HepG2 (cell line): Measurements from ENCODE around the gene ICAM3. TPM values are rescaled to one million over a fixed set of nuclear protein-coding genes. Genes with fewer than 3 reads are reported as not detected.

Experiments
- ADNP ChIP-seq: sonication (generic); formaldehyde crosslinking; IDR thresholded peaks from 2 replicates; pipeline ENCODE4 v1.4.0; 2020; ENCODE audit warnings: missing genetic modification reagents
- CBX2 ChIP-seq, 2 experiments: fragments of 200-600 bp in 1 of 2; sonication (generic); formaldehyde crosslinking in 1 of 2; IDR thresholded peaks; 2 replicates each; pipeline versions ENCODE4 v1.7.0 to v1.8.1; 2018 to 2022; ENCODE audit warnings: low read depth in 2 of 2, low read length in 1 of 2, mild to moderate bottlenecking in 1 of 2, missing genetic modification reagents in 1 of 2
- CCAR2 ChIP-seq: fragments of 200-400 bp; formaldehyde crosslinking; optimal IDR thresholded peaks from 2 replicates; pipeline ENCODE3; 2018; ENCODE audit warnings: low read depth, mild to moderate bottlenecking, low read length, moderate library complexity
- ETS1 ChIP-seq: sonication (generic); formaldehyde crosslinking; IDR thresholded peaks from 2 replicates; pipeline ENCODE4 v1.4.0; 2020; ENCODE audit warnings: missing genetic modification reagents
- HMG20B ChIP-seq: conservative IDR thresholded peaks from 2 replicates; pipeline ENCODE4 v1.6.1; 2016; ENCODE audit warnings: missing genetic modification reagents, missing compliant biosample characterization
- MEIS2 ChIP-seq: sonication (generic); formaldehyde crosslinking; IDR thresholded peaks from 2 replicates; pipeline ENCODE4 v1.9.0; 2021; ENCODE audit warnings: mild to moderate bottlenecking, missing genetic modification reagents
- PAF1 ChIP-seq: IDR thresholded peaks from 2 replicates; pipeline ENCODE4 v1.6.1; 2016; ENCODE audit warnings: missing genetic modification reagents, missing compliant biosample characterization
- PHB2 ChIP-seq: fragments of 450-650 bp; IDR thresholded peaks from 2 replicates; pipeline ENCODE4 v1.6.1; 2018; ENCODE audit not compliant: partially characterized antibody
- RBFOX2 ChIP-seq: fragments of 200-400 bp; formaldehyde crosslinking; IDR thresholded peaks from 2 replicates; pipeline ENCODE4 v1.6.1; 2017; ENCODE audit warnings: low read depth, mild to moderate bottlenecking, low read length
- RBM22 ChIP-seq: fragments of 200-400 bp; formaldehyde crosslinking; optimal IDR thresholded peaks from 2 replicates; pipeline ENCODE3; 2017; ENCODE audit warnings: mild to moderate bottlenecking, low read length, moderate library complexity
- REPIN1 ChIP-seq: sonication (generic); formaldehyde crosslinking; IDR thresholded peaks from 2 replicates; pipeline ENCODE4 v1.8.0; 2022; ENCODE audit warnings: missing genetic modification reagents, low read depth, mild to moderate bottlenecking, borderline replicate concordance
- ZNF10 ChIP-seq: sonication (generic); formaldehyde crosslinking; IDR thresholded peaks from 2 replicates; pipeline ENCODE4 v1.4.0; 2020; ENCODE audit warnings: mild to moderate bottlenecking, low read depth, missing genetic modification reagents, borderline replicate concordance
- ZNF124 ChIP-seq: sonication (generic); formaldehyde crosslinking; IDR thresholded peaks from 2 replicates; pipeline ENCODE4 v1.4.0; 2020; ENCODE audit warnings: missing genetic modification reagents
- ZNF207 ChIP-seq: fragments of 450-650 bp; IDR thresholded peaks from 2 replicates; pipeline ENCODE4 v1.6.1; 2016; ENCODE audit warnings: antibody characterized with exemption, borderline replicate concordance
- ZNF550 ChIP-seq: sonication (generic); formaldehyde crosslinking; IDR thresholded peaks from 2 replicates; pipeline ENCODE4 v1.4.0; 2020; ENCODE audit warnings: mild to moderate bottlenecking, missing genetic modification reagents, borderline replicate concordance
- ZNF572 ChIP-seq: sonication (generic); formaldehyde crosslinking; IDR thresholded peaks from 2 replicates; pipeline ENCODE4 v1.5.1; 2020; ENCODE audit warnings: mild to moderate bottlenecking, missing genetic modification reagents
- ZNF619 ChIP-seq: sonication (generic); formaldehyde crosslinking; IDR thresholded peaks from 2 replicates; pipeline ENCODE4 v1.4.0; 2020; ENCODE audit warnings: mild to moderate bottlenecking, missing genetic modification reagents
- ZNF746 ChIP-seq: sonication (generic); formaldehyde crosslinking; IDR thresholded peaks from 2 replicates; pipeline ENCODE4 v1.8.0; 2022; ENCODE audit warnings: mild to moderate bottlenecking, missing genetic modification reagents
- ZNF776 ChIP-seq: sonication (generic); formaldehyde crosslinking; IDR thresholded peaks from 2 replicates; pipeline ENCODE4 v1.4.0; 2020; ENCODE audit warnings: mild to moderate bottlenecking, missing genetic modification reagents
- ZNF839 ChIP-seq: sonication (generic); formaldehyde crosslinking; IDR thresholded peaks from 2 replicates; pipeline ENCODE4 v1.4.0; 2020; ENCODE audit warnings: missing genetic modification reagents, mild to moderate bottlenecking, borderline replicate concordance
- polyA plus RNA-seq, 8 experiments: library from polyadenylated mRNA; depleted of rRNA in 3 of 8; stranded (reverse) in 7 of 8; unstranded in 1 of 8; fragments of >200 nt; fragmentation: Illumina TruSeq in 4 of 8; extraction: Trizol in 4 of 8; gene quantifications; 2 replicates each; pipeline versions ENCODE4 v1.2.1 to v1.2.3, GENCODE V29; 2011 to 2016; ENCODE audit warnings: low read depth in 4 of 8, missing spikeins in 1 of 8, mixed read lengths in 1 of 8; ENCODE audit not compliant: insufficient read depth in 1 of 8
- total RNA-seq, 5 experiments: library from RNA; depleted of rRNA; stranded (reverse); fragments of >200 nt; fragmentation: Illumina TruSeq; extraction: Trizol; gene quantifications; 2 replicates each; pipeline ENCODE4 v1.2.3, GENCODE V29; 2016; ENCODE audit warnings: low read depth in 1 of 5
- TF ChIP-seq, protein P1 (sequence below): IDR thresholded peaks from 2 replicates; pipeline ENCODE4 v1.6.1; 2018; ENCODE audit warnings: missing genetic modification reagents, mild to moderate bottlenecking, missing compliant biosample characterization
- TF ChIP-seq, protein P2 (sequence below): sonication (generic); formaldehyde crosslinking; IDR thresholded peaks from 2 replicates; pipeline ENCODE4 v1.5.0; 2020; ENCODE audit warnings: missing genetic modification reagents, mild to moderate bottlenecking, borderline replicate concordance
- TF ChIP-seq, protein P3 (sequence below): sonication (generic); formaldehyde crosslinking; IDR thresholded peaks from 2 replicates; pipeline ENCODE4 v1.9.0; 2021; ENCODE audit warnings: missing genetic modification reagents, mild to moderate bottlenecking, borderline replicate concordance
- TF ChIP-seq, protein P4 (sequence below): IDR thresholded peaks from 2 replicates; pipeline ENCODE4 v1.6.1; 2016; ENCODE audit warnings: missing biosample characterization, missing genetic modification reagents, low read depth

Gene ICAM3
- total and polyA plus RNA-seq, 2 of the 13 experiments (the other 11 are each of a cell fraction or from before 2014, with no cell fraction given), result 14.1 to 21.0 TPM

GRCh38 chr19:10380313-10381102 is 41.1 kb upstream of the ICAM3 start, which contains the start of gene TYK2 (continued):
- TF ChIP-seq CBX2 (IDR thresholded peaks at IDR 0.05; ENCODE audit: low read depth, low read length) (no peak), CBX2 (CRISPR knock-in tag; IDR thresholded peaks at IDR 0.05; ENCODE audit: low read depth) (no peak), ZNF746 (CRISPR knock-in tag) (no peak), HMG20B (CRISPR knock-in tag) (no peak), ZNF550 (CRISPR knock-in tag) (no peak), ZNF207 (no peak), ZNF619 (no peak), ADNP (CRISPR knock-in tag) (no peak), RBM22 (no peak), ZNF10 (no peak), PHB2 (no peak), PAF1 (CRISPR knock-in tag) (no peak), ZNF776 (CRISPR knock-in tag) (no peak; the same call in 1 of the 2 replicates), RBFOX2 (peak; percentile 86), ZNF124 (no peak), ETS1 (CRISPR knock-in tag) (0 out of 2 replicates have a peak, but pooled peaks have one; percentile 41), REPIN1 (CRISPR knock-in tag) (peak; percentile 49), MEIS2 (CRISPR knock-in tag) (peak; percentile 54; the same call in 1 of the 2 replicates), ZNF572 (0 out of 2 replicates have a peak, but pooled peaks have one; percentile 14), ZNF839 (CRISPR knock-in tag) (no peak), CCAR2 (no peak)
- TF ChIP-seq, protein P1, sequence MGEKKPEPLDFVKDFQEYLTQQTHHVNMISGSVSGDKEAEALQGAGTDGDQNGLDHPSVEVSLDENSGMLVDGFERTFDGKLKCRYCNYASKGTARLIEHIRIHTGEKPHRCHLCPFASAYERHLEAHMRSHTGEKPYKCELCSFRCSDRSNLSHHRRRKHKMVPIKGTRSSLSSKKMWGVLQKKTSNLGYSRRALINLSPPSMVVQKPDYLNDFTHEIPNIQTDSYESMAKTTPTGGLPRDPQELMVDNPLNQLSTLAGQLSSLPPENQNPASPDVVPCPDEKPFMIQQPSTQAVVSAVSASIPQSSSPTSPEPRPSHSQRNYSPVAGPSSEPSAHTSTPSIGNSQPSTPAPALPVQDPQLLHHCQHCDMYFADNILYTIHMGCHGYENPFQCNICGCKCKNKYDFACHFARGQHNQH (CRISPR knock-in tag), result peak; percentile 36; the same call in 1 of the 2 replicates
- TF ChIP-seq, protein P2, sequence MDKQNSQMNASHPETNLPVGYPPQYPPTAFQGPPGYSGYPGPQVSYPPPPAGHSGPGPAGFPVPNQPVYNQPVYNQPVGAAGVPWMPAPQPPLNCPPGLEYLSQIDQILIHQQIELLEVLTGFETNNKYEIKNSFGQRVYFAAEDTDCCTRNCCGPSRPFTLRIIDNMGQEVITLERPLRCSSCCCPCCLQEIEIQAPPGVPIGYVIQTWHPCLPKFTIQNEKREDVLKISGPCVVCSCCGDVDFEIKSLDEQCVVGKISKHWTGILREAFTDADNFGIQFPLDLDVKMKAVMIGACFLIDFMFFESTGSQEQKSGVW (CRISPR knock-in tag), result no peak
- TF ChIP-seq, protein P3, sequence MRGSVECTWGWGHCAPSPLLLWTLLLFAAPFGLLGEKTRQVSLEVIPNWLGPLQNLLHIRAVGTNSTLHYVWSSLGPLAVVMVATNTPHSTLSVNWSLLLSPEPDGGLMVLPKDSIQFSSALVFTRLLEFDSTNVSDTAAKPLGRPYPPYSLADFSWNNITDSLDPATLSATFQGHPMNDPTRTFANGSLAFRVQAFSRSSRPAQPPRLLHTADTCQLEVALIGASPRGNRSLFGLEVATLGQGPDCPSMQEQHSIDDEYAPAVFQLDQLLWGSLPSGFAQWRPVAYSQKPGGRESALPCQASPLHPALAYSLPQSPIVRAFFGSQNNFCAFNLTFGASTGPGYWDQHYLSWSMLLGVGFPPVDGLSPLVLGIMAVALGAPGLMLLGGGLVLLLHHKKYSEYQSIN (CRISPR knock-in tag), result no peak; the same call in 1 of the 2 replicates
- TF ChIP-seq, protein P4, sequence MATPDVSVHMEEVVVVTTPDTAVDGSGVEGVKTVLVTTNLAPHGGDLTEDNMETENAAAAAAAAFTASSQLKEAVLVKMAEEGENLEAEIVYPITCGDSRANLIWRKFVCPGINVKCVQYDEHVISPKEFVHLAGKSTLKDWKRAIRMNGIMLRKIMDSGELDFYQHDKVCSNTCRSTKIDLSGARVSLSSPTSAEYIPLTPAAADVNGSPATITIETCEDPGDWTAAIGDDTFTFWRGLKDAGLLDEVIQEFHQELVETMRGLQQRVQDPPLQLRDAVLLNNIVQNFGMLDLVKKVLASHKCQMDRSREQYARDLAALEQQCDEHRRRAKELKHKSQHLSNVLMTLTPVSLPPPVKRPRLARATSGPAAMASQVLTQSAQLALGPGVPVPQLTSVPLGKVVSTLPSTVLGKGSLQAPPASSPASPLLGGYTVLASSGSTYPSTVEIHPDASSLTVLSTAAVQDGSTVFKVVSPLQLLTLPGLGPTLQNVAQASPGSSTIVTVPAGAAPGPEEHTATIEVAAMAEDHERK (CRISPR knock-in tag), result no peak
